Activated B cell treated with CpG ODN at 0.5 μM for 24 hours (primary cell): Measurements from ENCODE around the gene DDTL. TPM values are rescaled to one million over a fixed set of nuclear protein-coding genes. Genes with fewer than 3 reads are reported as not detected.

ENCODE experiments used
- ATAC-seq: fragments of 200-7000 bp; cut with Tn5 transposase; one replicate; pipeline ENCODE4 v1.10.0; 2021; ENCODE audit warnings: low read depth, mild to moderate bottlenecking, moderate library complexity
- CTCF ChIA-PET: fragments of 350-600 bp; sonication (Branson Sonifier 250); formaldehyde crosslinking; loops from one replicate; lab custom pipeline; 2021; ENCODE audit warnings: antibody characterized with exemption; lab: Charles Lee
- POLR2A ChIA-PET: fragments of 350-600 bp; sonication (Branson Sonifier 250); formaldehyde crosslinking; loops from one replicate; lab custom pipeline; 2021; ENCODE audit warnings: antibody characterized with exemption; lab: Charles Lee
- DNase-seq: peaks from one replicate; pipeline ENCODE4 v3.0.0; 2022
- H3K27ac Mint-ChIP-seq: one replicate; pipeline ENCODE4 v1.8.0; 2020; ENCODE audit warnings: mixed read lengths
- H3K27me3 Mint-ChIP-seq: one replicate; pipeline ENCODE4 v1.8.0; 2021; ENCODE audit warnings: mixed read lengths
- H3K36me3 Mint-ChIP-seq: one replicate; pipeline ENCODE4 v1.8.0; 2021; ENCODE audit warnings: low read depth, mixed read lengths
- H3K4me1 Mint-ChIP-seq: one replicate; pipeline ENCODE4 v1.8.0; 2021; ENCODE audit warnings: mixed read lengths
- H3K4me3 Mint-ChIP-seq: one replicate; pipeline ENCODE4 v1.8.0; 2020; ENCODE audit warnings: mild to moderate bottlenecking, mixed read lengths
- H3K9me3 Mint-ChIP-seq: one replicate; pipeline ENCODE4 v1.8.0; 2020; ENCODE audit warnings: mixed read lengths
- intact Hi-C: fragments of 100-400 bp; cut with micrococcal nuclease; formaldehyde crosslinking; loops from one replicate; pipeline ENCODE4 v1.15.1; 2024
- total RNA-seq: library from RNA; stranded (reverse); gene quantifications from 2 replicates; pipeline ENCODE4 v1.2.3, GENCODE V29; 2022
- TF ChIP-seq, protein P1 (sequence below): fragments of 200-600 bp; IDR thresholded peaks from one replicate; pipeline ENCODE4 v1.8.0; 2022; ENCODE audit warnings: antibody characterized with exemption, mild to moderate bottlenecking

DDTL gene
- total RNA-seq, 1 donor from 2014 or later = 3.1 TPM

DNA sequence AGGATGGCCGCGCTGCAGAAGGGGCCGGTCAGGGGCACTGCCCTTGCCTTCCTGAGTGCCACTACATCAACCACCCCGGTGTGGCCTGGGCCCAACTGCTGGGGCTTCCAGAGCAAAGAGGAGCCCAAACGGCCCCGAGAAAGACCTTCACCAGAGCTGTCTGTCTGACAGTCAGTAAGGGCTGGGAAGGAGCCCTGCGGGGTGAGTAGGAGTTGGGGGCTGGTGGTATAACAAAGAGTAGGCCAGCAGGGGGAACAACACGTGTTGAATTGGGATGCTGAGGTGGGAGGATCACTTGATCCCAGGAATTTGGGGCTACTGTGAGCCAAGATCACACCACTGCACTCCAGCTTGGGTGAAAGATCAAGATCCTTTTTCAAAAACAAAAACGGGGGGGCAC is 34.6 kb downstream of the DDTL start:
- DNase-seq = no peak
- TF ChIP-seq, protein P1, sequence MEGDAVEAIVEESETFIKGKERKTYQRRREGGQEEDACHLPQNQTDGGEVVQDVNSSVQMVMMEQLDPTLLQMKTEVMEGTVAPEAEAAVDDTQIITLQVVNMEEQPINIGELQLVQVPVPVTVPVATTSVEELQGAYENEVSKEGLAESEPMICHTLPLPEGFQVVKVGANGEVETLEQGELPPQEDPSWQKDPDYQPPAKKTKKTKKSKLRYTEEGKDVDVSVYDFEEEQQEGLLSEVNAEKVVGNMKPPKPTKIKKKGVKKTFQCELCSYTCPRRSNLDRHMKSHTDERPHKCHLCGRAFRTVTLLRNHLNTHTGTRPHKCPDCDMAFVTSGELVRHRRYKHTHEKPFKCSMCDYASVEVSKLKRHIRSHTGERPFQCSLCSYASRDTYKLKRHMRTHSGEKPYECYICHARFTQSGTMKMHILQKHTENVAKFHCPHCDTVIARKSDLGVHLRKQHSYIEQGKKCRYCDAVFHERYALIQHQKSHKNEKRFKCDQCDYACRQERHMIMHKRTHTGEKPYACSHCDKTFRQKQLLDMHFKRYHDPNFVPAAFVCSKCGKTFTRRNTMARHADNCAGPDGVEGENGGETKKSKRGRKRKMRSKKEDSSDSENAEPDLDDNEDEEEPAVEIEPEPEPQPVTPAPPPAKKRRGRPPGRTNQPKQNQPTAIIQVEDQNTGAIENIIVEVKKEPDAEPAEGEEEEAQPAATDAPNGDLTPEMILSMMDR = no peak
- Mint-ChIP-seq H3K4me1 (peaks cover 2% of the 10 kb centered on the region), H3K9me3 (no peaks in the 10 kb centered on the region), H3K27ac (no peak overlapping the region), H3K36me3 (no peaks in the 10 kb centered on the region), H3K27me3 (no peaks in the 10 kb centered on the region), H3K4me3 (no peak overlapping the region)
- intact Hi-C loops = no loop called here
- ChIA-PET POLR2A (no interaction called here), CTCF (no interaction called here)
- ATAC-seq = no peak

DNA sequence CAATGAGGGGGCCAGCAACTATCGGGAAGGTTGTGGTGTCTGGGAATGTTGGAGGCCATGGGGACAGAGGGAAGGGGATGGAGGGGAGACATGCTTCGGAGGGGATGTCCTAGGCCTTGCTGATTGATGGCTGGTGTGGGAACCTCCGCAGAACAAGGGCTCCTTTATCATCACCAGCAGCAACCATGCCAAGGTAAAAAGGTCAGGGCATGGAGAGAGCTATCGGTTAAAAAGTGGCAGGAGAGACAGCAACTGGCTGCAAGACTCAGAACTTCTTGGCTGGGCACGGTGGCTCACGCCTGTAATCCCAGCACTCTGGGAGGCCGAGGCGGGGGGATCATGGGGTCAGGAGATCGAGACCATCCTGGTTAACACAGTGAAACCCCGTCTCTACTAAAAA is 35.6 kb downstream of the DDTL start:
- no peak overlapping the region for H3K4me3 Mint-ChIP-seq
- TF ChIP-seq, protein P1 = no peak
- no peaks in the 10 kb centered on the region for H3K9me3 Mint-ChIP-seq
- ATAC-seq (no peak), DNase-seq (no peak)
- no peaks in the 10 kb centered on the region for H3K4me1 Mint-ChIP-seq
- no peak overlapping the region for H3K27ac Mint-ChIP-seq
- no peaks in the 10 kb centered on the region for H3K27me3 Mint-ChIP-seq
- no peaks in the 10 kb centered on the region for H3K36me3 Mint-ChIP-seq
- POLR2A ChIA-PET = no interaction called here
- CTCF ChIA-PET = no interaction called here
- intact Hi-C loops = no loop called here

DNA sequence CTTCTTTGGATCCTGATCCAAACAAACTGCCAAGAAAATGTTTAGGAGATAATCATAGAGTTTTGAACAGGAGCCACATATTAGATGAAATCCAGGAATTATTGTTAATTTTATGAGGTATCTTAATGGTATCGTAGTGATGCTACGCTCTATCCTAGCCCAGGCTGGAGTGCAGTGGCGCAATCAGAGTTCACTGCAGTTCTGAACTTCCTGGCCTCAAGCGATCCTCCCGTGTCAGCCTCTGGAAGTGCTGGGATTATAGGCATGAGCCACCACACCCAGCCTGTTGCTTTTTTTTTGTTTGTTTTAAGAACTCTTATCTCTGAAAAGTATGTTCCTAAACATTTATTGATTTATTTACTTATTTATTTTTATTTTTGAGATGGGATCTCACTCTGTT is 36.2 kb downstream of the DDTL start:
- DNase-seq (no peak), ATAC-seq (no peak)
- Mint-ChIP-seq H3K36me3 (no peaks in the 10 kb centered on the region), H3K4me1 (no peaks in the 10 kb centered on the region), H3K4me3 (no peak overlapping the region), H3K27ac (no peak overlapping the region), H3K27me3 (no peaks in the 10 kb centered on the region), H3K9me3 (no peaks in the 10 kb centered on the region)
- TF ChIP-seq, protein P1 = no peak
- intact Hi-C loops = no loop called here
- ChIA-PET POLR2A (interaction anchor here (0.6 kb wide), 1 partner anchor 337 kb away, joined by 14 read pairs; no protein-coding TSS in a partner anchor), CTCF (no interaction called here)

DNA sequence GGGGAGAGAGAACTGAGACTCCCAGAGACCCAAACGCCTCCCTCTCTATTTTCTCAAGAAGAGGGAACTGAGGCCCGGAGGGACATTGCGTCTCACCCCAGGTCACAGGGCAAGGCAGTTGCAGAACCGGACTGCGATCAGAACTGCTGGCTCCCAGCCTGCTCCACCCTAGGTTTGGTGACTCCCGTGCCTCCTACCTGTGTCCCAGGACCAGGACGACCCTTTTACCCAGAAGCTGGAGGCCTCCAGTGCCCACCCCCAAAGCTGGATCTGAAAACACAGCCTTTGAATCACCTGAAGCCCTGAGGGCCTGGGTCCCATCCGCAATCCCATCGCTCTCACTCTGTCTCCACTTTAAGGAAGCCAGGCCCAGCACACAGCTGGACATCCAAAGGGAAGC is 37.2 kb downstream of the DDTL start:
- TF ChIP-seq, protein P1 = no peak
- Mint-ChIP-seq H3K27ac (no peak overlapping the region), H3K36me3 (no peaks in the 10 kb centered on the region), H3K4me1 (no peaks in the 10 kb centered on the region), H3K27me3 (no peaks in the 10 kb centered on the region), H3K9me3 (no peaks in the 10 kb centered on the region), H3K4me3 (no peak overlapping the region)
- no peak for ATAC-seq
- CTCF ChIA-PET = no interaction called here
- intact Hi-C loops = no loop called here
- no peak for DNase-seq
- POLR2A ChIA-PET = no interaction called here

- DNase-seq = no peak
- ChIA-PET CTCF (no interaction called here), POLR2A (interaction anchor here (0.5 kb wide), 1 partner anchor 558 kb away, joined by 4 read pairs; no protein-coding TSS in a partner anchor)
- intact Hi-C loops = no loop called here
- Mint-ChIP-seq H3K27ac (no peak within 1 kb of the TSS), H3K4me1 (peaks cover 1% of the 10 kb centered on the region), H3K4me3 (no peak within 1 kb of the TSS), H3K27me3 (no peaks in the 10 kb centered on the region), H3K36me3 (no peaks in the 10 kb centered on the region), H3K9me3 (no peaks in the 10 kb centered on the region)
- ATAC-seq = no peak
- TF ChIP-seq, protein P1 = no peak
Measured at GRCh38 chr22:24005201-24005600, 38.5 kb downstream of the DDTL start, which contains the start of gene GSTT4. TSS of gene GSTT4 (minus strand) at chr22:24005453. CDS start at chr22:24005356, 97 bp downstream.
